GM06990 (cell line): ENCODE data around the gene STOX2.
"Not testable (repeated sequence)": the region's sequence is repeated elsewhere in the genome, so short reads cannot be mapped to it uniquely, and the experiment has no call there.

ENCODE experiments used
- DNase-seq: peaks from one replicate; pipeline ENCODE4 v3.0.0-alpha.2; 2011; ENCODE audit not compliant: insufficient read length; ENCODE audit errors: extremely low read depth
- H3K27me3 ChIP-seq: replicated peaks from 2 replicates; pipeline ENCODE4 v1.6.0; 2011; ENCODE audit warnings: low read length; ENCODE audit not compliant: control insufficient read depth, insufficient read depth
- H3K36me3 ChIP-seq: 2 replicates; pipeline ENCODE4 v1.5.1; 2011; ENCODE audit warnings: low read length; ENCODE audit not compliant: control insufficient read depth, insufficient read depth
- H3K4me3 ChIP-seq: replicated peaks from 2 replicates; pipeline ENCODE4 v1.5.1; 2011; ENCODE audit warnings: low read depth, mild to moderate bottlenecking, control low read depth, low read length
- TF ChIP-seq, protein P1 (sequence below): IDR thresholded peaks from 2 replicates; pipeline ENCODE4 v1.5.1; 2011; ENCODE audit warnings: low read length, control low read depth, mild to moderate bottlenecking, inconsistent platforms; ENCODE audit not compliant: insufficient read depth, poor library complexity, severe bottlenecking

STOX2 gene

DNA sequence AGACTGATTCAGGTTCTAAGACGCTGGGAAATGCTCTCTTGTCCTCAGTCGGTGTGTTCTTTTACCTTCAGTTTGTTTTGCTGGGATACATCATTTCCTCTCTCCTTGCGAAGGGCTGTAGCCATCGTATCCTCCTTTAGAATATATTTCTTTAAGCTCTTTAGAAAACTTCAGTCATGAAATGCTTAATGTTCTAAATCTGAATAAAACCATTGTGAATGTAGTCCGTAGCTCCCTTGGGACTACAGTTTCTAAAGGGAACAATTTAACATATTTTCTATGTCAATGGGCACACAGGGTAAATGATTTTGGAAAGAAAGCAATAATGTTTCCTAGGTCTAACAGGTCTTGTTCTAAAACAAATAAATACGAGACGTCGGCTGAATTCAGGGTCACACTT lies 40.6 kb downstream of the STOX2 start:
- TF ChIP-seq, protein P1, sequence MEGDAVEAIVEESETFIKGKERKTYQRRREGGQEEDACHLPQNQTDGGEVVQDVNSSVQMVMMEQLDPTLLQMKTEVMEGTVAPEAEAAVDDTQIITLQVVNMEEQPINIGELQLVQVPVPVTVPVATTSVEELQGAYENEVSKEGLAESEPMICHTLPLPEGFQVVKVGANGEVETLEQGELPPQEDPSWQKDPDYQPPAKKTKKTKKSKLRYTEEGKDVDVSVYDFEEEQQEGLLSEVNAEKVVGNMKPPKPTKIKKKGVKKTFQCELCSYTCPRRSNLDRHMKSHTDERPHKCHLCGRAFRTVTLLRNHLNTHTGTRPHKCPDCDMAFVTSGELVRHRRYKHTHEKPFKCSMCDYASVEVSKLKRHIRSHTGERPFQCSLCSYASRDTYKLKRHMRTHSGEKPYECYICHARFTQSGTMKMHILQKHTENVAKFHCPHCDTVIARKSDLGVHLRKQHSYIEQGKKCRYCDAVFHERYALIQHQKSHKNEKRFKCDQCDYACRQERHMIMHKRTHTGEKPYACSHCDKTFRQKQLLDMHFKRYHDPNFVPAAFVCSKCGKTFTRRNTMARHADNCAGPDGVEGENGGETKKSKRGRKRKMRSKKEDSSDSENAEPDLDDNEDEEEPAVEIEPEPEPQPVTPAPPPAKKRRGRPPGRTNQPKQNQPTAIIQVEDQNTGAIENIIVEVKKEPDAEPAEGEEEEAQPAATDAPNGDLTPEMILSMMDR, result no peak
- Histone ChIP-seq H3K36me3 (no peaks in the 10 kb centered on the region), H3K27me3 (no peaks in the 10 kb centered on the region; the same call in 1 of the 2 replicates), H3K4me3 (no peak overlapping the region)
- no peak for DNase-seq

DNA sequence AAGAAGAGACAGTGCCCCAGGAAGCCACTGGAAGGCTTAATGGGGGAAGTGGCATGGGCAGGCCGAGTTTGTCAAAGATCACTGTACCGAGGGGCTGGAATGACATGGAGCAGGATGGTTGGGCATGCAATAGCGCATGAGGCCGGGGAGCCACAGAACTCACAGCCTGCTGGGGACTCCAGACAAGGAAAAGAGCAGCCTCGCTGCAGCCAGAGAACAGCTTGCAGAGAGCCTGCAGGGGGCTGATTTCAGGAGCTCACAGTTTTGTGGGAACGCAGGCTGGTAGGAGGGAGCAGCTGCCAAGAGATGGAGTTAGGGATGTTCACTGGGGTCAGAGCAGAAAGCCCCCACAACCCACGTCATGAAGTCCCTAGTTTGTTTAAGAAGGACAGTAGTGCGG lies 45.4 kb downstream of the STOX2 start:
- Histone ChIP-seq H3K27me3 (no peaks in the 10 kb centered on the region; the same call in 1 of the 2 replicates), H3K36me3 (no peaks in the 10 kb centered on the region), H3K4me3 (no peak overlapping the region)
- no peak for DNase-seq
- TF ChIP-seq, protein P1, result no peak

DNA sequence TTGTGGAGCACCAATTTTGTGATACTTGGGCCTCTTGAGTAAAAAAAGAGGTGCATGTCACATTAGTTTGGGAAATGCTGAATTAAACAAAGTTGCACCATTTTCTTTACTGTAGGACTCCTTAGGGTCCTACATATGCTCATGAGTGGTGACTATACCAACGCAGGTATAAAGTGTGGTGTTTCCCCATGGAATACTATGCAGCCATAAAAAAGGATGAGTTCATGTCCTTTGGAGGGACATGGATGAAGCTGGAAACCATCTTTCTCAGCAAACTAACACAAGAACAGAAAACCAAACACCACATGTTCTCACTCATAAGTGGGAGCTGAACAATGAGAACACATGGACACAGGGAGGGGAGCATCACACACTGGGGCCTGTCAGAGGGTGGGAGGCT lies 47.5 kb downstream of the STOX2 start:
- H3K27me3 ChIP-seq, H3K4me3 ChIP-seq, H3K36me3 ChIP-seq, DNase-seq: not testable (repeated sequence)

DNA sequence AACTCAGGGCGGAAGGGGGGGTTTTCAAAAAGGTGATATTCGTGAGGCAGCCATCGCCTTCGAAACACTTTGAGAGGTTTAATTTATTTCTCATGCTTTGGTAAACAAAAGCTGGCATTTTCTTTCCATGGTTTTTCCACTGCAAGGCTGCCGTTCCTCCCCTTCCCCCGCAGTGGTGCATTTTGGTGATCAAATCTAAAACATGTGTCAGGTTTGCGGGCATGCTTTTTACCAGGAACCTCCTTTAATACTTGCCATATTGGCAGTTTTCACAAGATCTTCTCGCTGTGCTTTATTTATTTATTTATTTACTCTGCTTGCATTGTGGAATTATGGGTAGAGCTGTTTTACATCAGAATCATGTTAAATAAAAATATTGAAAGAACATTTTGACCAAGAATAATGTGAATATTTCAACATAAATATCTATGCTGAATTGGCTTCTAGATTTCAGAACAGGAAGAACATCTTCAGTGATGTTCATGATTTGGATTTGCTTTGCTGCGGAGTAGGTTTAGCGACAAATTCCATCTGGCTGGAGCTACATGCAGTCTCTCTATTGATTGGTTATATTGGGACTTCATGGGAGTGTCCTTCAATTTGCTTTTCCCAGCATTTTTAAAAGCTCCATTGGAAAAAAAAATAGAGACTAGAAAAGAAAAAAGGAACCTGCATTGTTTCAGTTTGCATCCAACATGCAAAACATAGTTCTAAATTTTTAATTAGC lies 54.4 kb downstream of the STOX2 start:
- H3K4me3 ChIP-seq, result no peak overlapping the region
- TF ChIP-seq, protein P1, result no peak
- no peaks in the 10 kb centered on the region for H3K27me3 ChIP-seq
- no peaks in the 10 kb centered on the region for H3K36me3 ChIP-seq
- DNase-seq, result no peak

DNA sequence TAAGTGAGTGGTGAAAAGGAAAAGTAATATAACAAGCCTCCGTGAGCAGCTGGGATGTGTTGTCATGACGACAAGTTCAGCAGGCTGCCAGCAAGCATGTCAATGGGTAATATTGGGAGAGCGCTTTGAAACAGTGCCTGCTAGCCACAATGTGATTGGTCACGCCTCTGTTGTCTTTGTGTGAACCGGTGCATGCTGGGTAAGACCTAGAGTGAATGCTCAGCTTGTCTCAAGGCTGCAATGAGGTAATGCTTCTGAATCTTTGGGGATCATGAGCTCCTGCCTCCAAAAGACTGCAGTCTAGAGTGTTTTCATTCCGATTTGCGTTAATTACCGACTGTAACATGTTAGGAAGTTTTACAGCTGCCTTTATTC lies 54.9 kb downstream of the STOX2 start:
- Histone ChIP-seq H3K36me3 (no peaks in the 10 kb centered on the region), H3K27me3 (no peaks in the 10 kb centered on the region; the same call in 1 of the 2 replicates), H3K4me3 (no peak overlapping the region)
- DNase-seq, result no peak
- TF ChIP-seq, protein P1, result no peak

DNA sequence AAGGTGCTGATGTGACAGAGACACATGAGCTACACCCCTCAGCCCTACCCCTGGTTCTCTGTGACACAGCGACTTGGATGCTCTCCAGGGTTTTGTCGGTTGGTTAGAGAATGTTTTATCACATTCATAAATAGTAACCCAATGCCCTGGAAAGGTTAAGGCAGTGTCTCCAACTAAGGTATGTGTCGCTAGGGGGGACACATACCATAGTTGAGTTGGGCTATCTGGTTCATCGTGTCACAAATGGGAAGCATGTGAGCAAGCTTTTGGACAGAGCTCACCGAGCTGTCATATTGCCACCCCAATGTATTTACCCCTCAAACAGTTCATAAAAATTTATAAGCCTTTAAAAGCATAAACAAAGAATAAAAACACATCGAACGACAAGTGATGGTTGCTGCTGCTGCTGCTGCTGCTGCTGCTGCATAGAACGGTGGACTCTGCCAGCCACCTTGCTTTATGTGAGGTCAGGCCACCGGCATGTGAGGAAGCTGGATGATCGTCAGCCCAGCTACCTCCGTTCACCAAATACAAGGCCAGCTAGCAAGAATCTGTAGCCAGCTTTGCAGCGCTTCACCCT lies 55.9 kb downstream of the STOX2 start:
- no peak for DNase-seq
- no peaks in the 10 kb centered on the region for H3K36me3 ChIP-seq
- TF ChIP-seq, protein P1, result no peak
- no peak overlapping the region for H3K4me3 ChIP-seq
- no peaks in the 10 kb centered on the region; the same call in 1 of the 2 replicates for H3K27me3 ChIP-seq
